PC-9 (cell line): ENCODE data around the gene PRICKLE2.

Experiments
- CTCF ChIP-seq: fragments of 200-600 bp; sonication (generic); conservative IDR thresholded peaks from 2 replicates; pipeline ENCODE4 v1.6.1; 2017; ENCODE audit warnings: mixed run types, antibody characterized with exemption, mild to moderate bottlenecking, moderate library complexity
- EZH2 ChIP-seq: fragments of 200-600 bp; sonication (generic); IDR thresholded peaks from 2 replicates; pipeline ENCODE4 v1.8.0; 2017; ENCODE audit warnings: antibody characterized with exemption, low read depth

GRCh38 chr3:64072126-64072525 is 153.1 kb downstream of the PRICKLE2 start:
- no peak for TF ChIP-seq CTCF
- TF ChIP-seq EZH2 = no peak
